Calu3 (cell line): ENCODE data around the gene MID1. TPM values are rescaled to one million over a fixed set of nuclear protein-coding genes. Genes with fewer than 3 reads are reported as not detected.

ENCODE experiments used
- BruUV-seq: library from RNA; stranded (reverse); fragments of 400-500 nt; replicated peaks from 2 replicates; lab custom pipeline; 2021; lab: Mats Ljungman, UMichigan
- CTCF ChIA-PET: fragments of 300-600 bp; sonication (Branson Sonifier 250); formaldehyde crosslinking; loops from one replicate; lab custom pipeline; 2022; ENCODE audit warnings: antibody characterized with exemption; lab: Charles Lee
- DNase-seq: peaks from one replicate; pipeline ENCODE4 v3.0.0; 2022
- H3K27ac Mint-ChIP-seq: one replicate; pipeline ENCODE4 v1.8.0; 2022; ENCODE audit warnings: mixed read lengths; ENCODE audit not compliant: unreplicated experiment
- H3K27me3 Mint-ChIP-seq: one replicate; pipeline ENCODE4 v1.8.0; 2022; ENCODE audit warnings: mixed read lengths; ENCODE audit not compliant: unreplicated experiment
- H3K36me3 Mint-ChIP-seq: one replicate; pipeline ENCODE4 v1.8.0; 2022; ENCODE audit warnings: mild to moderate bottlenecking, moderate library complexity, mixed read lengths; ENCODE audit not compliant: insufficient read depth, unreplicated experiment
- H3K4me1 Mint-ChIP-seq: one replicate; pipeline ENCODE4 v1.8.0; 2022; ENCODE audit warnings: mild to moderate bottlenecking, low read depth, mixed read lengths; ENCODE audit not compliant: unreplicated experiment
- H3K4me3 Mint-ChIP-seq: one replicate; pipeline ENCODE4 v1.8.0; 2022; ENCODE audit warnings: mild to moderate bottlenecking, low read depth, moderate library complexity, mixed read lengths; ENCODE audit not compliant: unreplicated experiment
- H3K9me3 Mint-ChIP-seq: one replicate; pipeline ENCODE4 v1.8.0; 2022; ENCODE audit warnings: low read depth, mixed read lengths; ENCODE audit not compliant: unreplicated experiment
- CTCF ChIP-seq: fragments of 200-600 bp; IDR thresholded peaks from one replicate; pipeline ENCODE4 v1.8.0; 2022; ENCODE audit warnings: antibody characterized with exemption; ENCODE audit not compliant: unreplicated experiment
- intact Hi-C: fragments of 100-400 bp; cut with micrococcal nuclease; formaldehyde crosslinking; loops from one replicate; pipeline ENCODE4 v1.10.0; 2022; ENCODE audit not compliant: unreplicated experiment
- total RNA-seq: library from RNA; stranded (reverse); gene quantifications from 2 replicates; pipeline ENCODE4 v1.2.3, GENCODE V29; 2022

The MID1 gene
- total RNA-seq, 1 experiment from 2014 or later: 85.6 TPM

GRCh38 chrX:10660171-10660570, 39.8 kb upstream of the MID1 start:
- intact Hi-C loops: no loop called here
- no peak overlapping the region for H3K27ac Mint-ChIP-seq

GRCh38 chrX:10656214-10656613, 35.8 kb upstream of the MID1 start:
- intact Hi-C loops: no loop called here
- CTCF ChIA-PET: no interaction called here
- Mint-ChIP-seq H3K27me3 (no peaks in the 10 kb centered on the region), H3K27ac (no peak overlapping the region), H3K4me3 (no peak overlapping the region), H3K9me3 (peaks cover 4% of the 10 kb centered on the region), H3K36me3 (no peaks in the 10 kb centered on the region), H3K4me1 (peaks cover 8% of the 10 kb centered on the region)
- DNase-seq: no peak
- no TSS peak for BruUV-seq
- no peak for TF ChIP-seq CTCF

More at GRCh38 chrX:10660171-10660570, 39.8 kb upstream of the MID1 start:
- DNase-seq: no peak
- Mint-ChIP-seq H3K36me3 (no peaks in the 10 kb centered on the region), H3K27me3 (no peaks in the 10 kb centered on the region), H3K4me1 (peaks cover 8% of the 10 kb centered on the region), H3K9me3 (peaks cover 4% of the 10 kb centered on the region), H3K4me3 (no peak overlapping the region)
- BruUV-seq: no TSS peak
- no peak for TF ChIP-seq CTCF
- CTCF ChIA-PET: no interaction called here

GRCh38 chrX:10654960-10655359, 34.6 kb upstream of the MID1 start:
- intact Hi-C loops: no loop called here
- H3K36me3 Mint-ChIP-seq: no peaks in the 10 kb centered on the region
- DNase-seq: no peak
- TF ChIP-seq CTCF: no peak
- no TSS peak for BruUV-seq
- H3K9me3 Mint-ChIP-seq: peaks cover 4% of the 10 kb centered on the region
- H3K4me1 Mint-ChIP-seq: peaks cover 8% of the 10 kb centered on the region
- CTCF ChIA-PET: no interaction called here
- no peak overlapping the region for H3K27ac Mint-ChIP-seq
- H3K27me3 Mint-ChIP-seq: no peaks in the 10 kb centered on the region
- H3K4me3 Mint-ChIP-seq: no peak overlapping the region

- no TSS peak for BruUV-seq
- intact Hi-C loops: no loop called here
- no peak for TF ChIP-seq CTCF
- DNase-seq: no peak
- Mint-ChIP-seq H3K27me3 (no peaks in the 10 kb centered on the region), H3K9me3 (peaks cover 4% of the 10 kb centered on the region), H3K27ac (no peak overlapping the region), H3K4me3 (no peak overlapping the region), H3K4me1 (peaks cover 8% of the 10 kb centered on the region), H3K36me3 (no peaks in the 10 kb centered on the region)
- CTCF ChIA-PET: no interaction called here
Observed at GRCh38 chrX:10653302-10653701, 32.9 kb upstream of the MID1 start.
